Activated CD8-positive, alpha-beta T cell treated with anti-CD3 and anti-CD28 coated beads for 36 hours (primary cell): Measurements from ENCODE around the gene CDK13. TPM values are rescaled to one million over a fixed set of nuclear protein-coding genes. Genes with fewer than 3 reads are reported as not detected.

Experiments used
- ATAC-seq: fragments of 200-7000 bp; cut with Tn5 transposase; one replicate; pipeline ENCODE4 v1.10.0; 2021; ENCODE audit warnings: mild to moderate bottlenecking, moderate library complexity
- CTCF ChIA-PET: fragments of 350-600 bp; sonication (Branson Sonifier 250); formaldehyde crosslinking; loops from one replicate; lab custom pipeline; 2021; ENCODE audit warnings: antibody characterized with exemption; lab: Charles Lee
- POLR2A ChIA-PET: fragments of 350-600 bp; sonication (Branson Sonifier 250); formaldehyde crosslinking; loops from one replicate; lab custom pipeline; 2021; ENCODE audit warnings: antibody characterized with exemption; lab: Charles Lee
- DNase-seq: peaks from one replicate; pipeline ENCODE4 v3.0.0-alpha.2; 2020
- H3K27ac Mint-ChIP-seq: one replicate; pipeline ENCODE4 v1.8.0; 2021; ENCODE audit warnings: mild to moderate bottlenecking, mixed read lengths
- H3K27me3 Mint-ChIP-seq: one replicate; pipeline ENCODE4 v1.8.0; 2021; ENCODE audit warnings: mixed read lengths
- H3K36me3 Mint-ChIP-seq: one replicate; pipeline ENCODE4 v1.8.0; 2021; ENCODE audit warnings: low read depth, mixed read lengths
- H3K4me1 Mint-ChIP-seq: one replicate; pipeline ENCODE4 v1.8.0; 2021; ENCODE audit warnings: low read depth, mixed read lengths
- H3K4me3 Mint-ChIP-seq: one replicate; pipeline ENCODE4 v1.8.0; 2021; ENCODE audit warnings: mild to moderate bottlenecking, moderate library complexity, mixed read lengths
- H3K9me3 Mint-ChIP-seq: one replicate; pipeline ENCODE4 v1.8.0; 2021; ENCODE audit warnings: mixed read lengths
- intact Hi-C: fragments of 100-400 bp; cut with micrococcal nuclease; formaldehyde crosslinking; loops from one replicate; pipeline ENCODE4 v1.10.0; 2022
- total RNA-seq, 2 experiments: library from RNA; stranded (reverse); gene quantifications; one replicate each; pipeline ENCODE4 v1.2.3, GENCODE V29; 2021
- TF ChIP-seq, protein P1 (sequence below): fragments of 200-600 bp; IDR thresholded peaks from one replicate; pipeline ENCODE4 v1.8.0; 2022; ENCODE audit warnings: antibody characterized with exemption, mild to moderate bottlenecking

Gene CDK13
- total RNA-seq, 2 experiments from 2014 or later = 31.6 to 32.2 TPM

DNA sequence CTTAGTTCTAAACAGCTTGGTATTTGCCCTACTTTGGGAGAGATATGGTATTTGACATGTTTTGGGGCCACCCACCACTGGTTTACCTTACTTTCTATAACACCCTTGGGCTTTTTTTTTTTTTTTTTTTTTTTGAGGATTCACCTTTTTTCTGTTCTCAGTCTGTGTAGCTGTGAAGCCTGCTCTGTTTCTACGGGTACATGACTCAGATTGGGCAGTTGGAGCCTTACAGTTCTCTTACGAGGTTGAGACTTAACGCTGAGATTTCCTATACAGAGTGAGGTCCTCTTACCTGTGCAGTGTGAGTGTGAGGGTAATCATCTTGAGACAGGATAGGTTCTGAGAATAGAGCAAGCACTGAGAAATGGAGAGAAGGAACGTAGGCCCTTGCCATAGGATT, 77.5 kb downstream of the CDK13 start:
- Mint-ChIP-seq H3K9me3 (no peaks in the 10 kb centered on the region), H3K4me3 (no peak overlapping the region), H3K36me3 (peaks cover 21% of the 10 kb centered on the region), H3K4me1 (peaks cover 22% of the 10 kb centered on the region), H3K27ac (no peak overlapping the region), H3K27me3 (no peaks in the 10 kb centered on the region)
- ATAC-seq (peak; percentile 47), DNase-seq (no peak)
- intact Hi-C loops = no loop called here
- ChIA-PET CTCF (interaction anchor here (1.5 to 1.6 kb wide), 4 partner anchors 12 to 131 kb away, joined by 4 to 9 read pairs (median 5); no protein-coding TSS in a partner anchor), POLR2A (no interaction called here)
- TF ChIP-seq, protein P1, sequence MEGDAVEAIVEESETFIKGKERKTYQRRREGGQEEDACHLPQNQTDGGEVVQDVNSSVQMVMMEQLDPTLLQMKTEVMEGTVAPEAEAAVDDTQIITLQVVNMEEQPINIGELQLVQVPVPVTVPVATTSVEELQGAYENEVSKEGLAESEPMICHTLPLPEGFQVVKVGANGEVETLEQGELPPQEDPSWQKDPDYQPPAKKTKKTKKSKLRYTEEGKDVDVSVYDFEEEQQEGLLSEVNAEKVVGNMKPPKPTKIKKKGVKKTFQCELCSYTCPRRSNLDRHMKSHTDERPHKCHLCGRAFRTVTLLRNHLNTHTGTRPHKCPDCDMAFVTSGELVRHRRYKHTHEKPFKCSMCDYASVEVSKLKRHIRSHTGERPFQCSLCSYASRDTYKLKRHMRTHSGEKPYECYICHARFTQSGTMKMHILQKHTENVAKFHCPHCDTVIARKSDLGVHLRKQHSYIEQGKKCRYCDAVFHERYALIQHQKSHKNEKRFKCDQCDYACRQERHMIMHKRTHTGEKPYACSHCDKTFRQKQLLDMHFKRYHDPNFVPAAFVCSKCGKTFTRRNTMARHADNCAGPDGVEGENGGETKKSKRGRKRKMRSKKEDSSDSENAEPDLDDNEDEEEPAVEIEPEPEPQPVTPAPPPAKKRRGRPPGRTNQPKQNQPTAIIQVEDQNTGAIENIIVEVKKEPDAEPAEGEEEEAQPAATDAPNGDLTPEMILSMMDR = no peak

- H3K36me3 Mint-ChIP-seq = peaks cover 28% of the 10 kb centered on the region
- TF ChIP-seq, protein P1 = no peak
- no peak for DNase-seq
- intact Hi-C loops = no loop called here
- ATAC-seq = no peak
- peaks cover 23% of the 10 kb centered on the region for H3K4me1 Mint-ChIP-seq
- no peak overlapping the region for H3K4me3 Mint-ChIP-seq
- peak overlapping the region; percentile 40 for H3K27ac Mint-ChIP-seq
- CTCF ChIA-PET = interaction anchor here (0.7 to 1.2 kb wide), 2 partner anchors 13 to 138 kb away, joined by 3 to 4 read pairs; no protein-coding TSS in a partner anchor
- no peaks in the 10 kb centered on the region for H3K27me3 Mint-ChIP-seq
- H3K9me3 Mint-ChIP-seq = peaks cover 6% of the 10 kb centered on the region
- POLR2A ChIA-PET = no interaction called here
These were observed 83.8 kb downstream of the CDK13 start for GRCh38 chr7:40033826-40034225.

DNA sequence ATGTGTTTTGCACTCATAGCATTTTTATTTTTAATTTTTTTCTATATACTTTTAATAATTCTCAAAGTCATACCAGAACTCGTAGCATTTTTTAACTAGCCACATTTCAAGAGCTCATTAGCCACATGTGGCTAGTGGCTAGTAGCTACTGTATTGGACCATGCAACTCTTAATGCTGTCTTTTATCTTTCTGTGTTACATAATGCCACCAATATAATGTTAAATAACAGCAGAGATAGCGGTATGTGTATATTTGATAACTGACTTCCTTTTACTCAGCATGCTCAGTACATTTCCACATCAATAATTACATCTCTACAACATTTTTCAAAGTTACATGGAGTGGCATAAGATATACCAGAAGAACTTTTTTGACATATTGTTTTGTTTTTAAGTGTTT, 91.4 kb downstream of the CDK13 start:
- TF ChIP-seq, protein P1 = no peak
- H3K27me3 Mint-ChIP-seq = no peaks in the 10 kb centered on the region
- no peak for ATAC-seq
- intact Hi-C loops = no loop called here
- peaks cover 7% of the 10 kb centered on the region for H3K36me3 Mint-ChIP-seq
- no peak overlapping the region for H3K4me3 Mint-ChIP-seq
- peaks cover 6% of the 10 kb centered on the region for H3K9me3 Mint-ChIP-seq
- peaks cover 8% of the 10 kb centered on the region for H3K4me1 Mint-ChIP-seq
- ChIA-PET CTCF (interaction anchor here (0.9 to 2.5 kb wide), 4 partner anchors 8 to 148 kb away, joined by 3 to 17 read pairs (median 4); no protein-coding TSS in a partner anchor), POLR2A (no interaction called here)
- H3K27ac Mint-ChIP-seq = no peak overlapping the region
- DNase-seq = no peak

DNA sequence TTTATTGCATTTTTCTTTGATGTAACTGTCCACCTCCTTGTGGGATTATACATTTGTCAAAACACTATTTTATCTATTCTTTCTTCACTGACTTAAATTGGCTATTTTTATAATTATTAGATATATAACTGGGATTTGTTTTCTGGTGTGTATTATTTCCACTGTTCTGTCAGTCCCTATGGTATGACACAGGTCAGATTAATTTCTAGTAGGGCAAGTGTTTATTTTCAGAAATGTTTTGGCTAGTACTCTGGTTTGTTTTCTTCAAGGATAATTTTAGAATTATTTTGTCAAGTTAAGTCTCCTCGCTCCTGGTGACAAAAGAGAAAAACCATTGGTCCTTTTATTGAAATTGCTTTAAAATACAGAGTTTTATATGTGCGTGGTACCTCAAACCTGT, 93.1 kb downstream of the CDK13 start:
- no peak for DNase-seq
- Mint-ChIP-seq H3K4me1 (peaks cover 2% of the 10 kb centered on the region), H3K4me3 (no peak overlapping the region), H3K36me3 (no peaks in the 10 kb centered on the region), H3K9me3 (no peaks in the 10 kb centered on the region), H3K27ac (no peak overlapping the region), H3K27me3 (no peaks in the 10 kb centered on the region)
- ChIA-PET POLR2A (no interaction called here), CTCF (no interaction called here)
- TF ChIP-seq, protein P1 = no peak
- intact Hi-C loops = no loop called here
- ATAC-seq = no peak

DNA sequence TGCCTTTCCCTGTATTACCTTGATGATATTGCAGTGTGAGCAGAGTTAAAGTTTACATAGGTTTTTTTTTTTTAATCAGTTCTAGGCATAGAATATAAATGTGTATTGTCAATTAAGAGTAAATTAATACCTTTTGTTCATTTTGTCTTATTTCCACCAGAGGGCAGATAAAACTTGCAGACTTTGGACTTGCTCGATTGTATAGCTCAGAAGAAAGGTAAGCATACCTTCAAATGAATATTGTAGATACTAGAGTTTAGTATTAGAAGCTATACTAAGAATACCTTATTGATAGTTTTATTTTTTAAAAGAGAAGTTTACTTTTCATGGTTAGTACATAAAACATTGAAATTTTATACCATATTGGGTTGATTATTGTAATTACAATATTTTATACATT, 97.6 kb downstream of the CDK13 start:
- Mint-ChIP-seq H3K27me3 (no peaks in the 10 kb centered on the region), H3K27ac (no peak overlapping the region), H3K4me3 (no peak overlapping the region), H3K4me1 (peaks cover 3% of the 10 kb centered on the region), H3K9me3 (no peaks in the 10 kb centered on the region), H3K36me3 (no peaks in the 10 kb centered on the region)
- ChIA-PET CTCF (interaction anchor here (0.6 to 2.2 kb wide), 4 partner anchors 11 to 321 kb away, joined by 3 to 14 read pairs (median 4); no protein-coding TSS in a partner anchor), POLR2A (no interaction called here)
- TF ChIP-seq, protein P1 = peak; percentile 57
- ATAC-seq (no peak), DNase-seq (no peak)
- intact Hi-C loops = no loop called here
